A549 (cell line): ENCODE data around the gene TCP10L. TPM values are rescaled to one million over a fixed set of nuclear protein-coding genes. Genes with fewer than 3 reads are reported as not detected.

Experiments used
- ATAC-seq, 2 experiments: fragments of 200-7000 bp in 1 of 2; fragments of >200 bp in 1 of 2; cut with Nextera tagmentation in 1 of 2; cut with Tn5 transposase in 1 of 2; 3 replicates each; pipeline versions ENCODE4 v1.8.0 to v1.9.1; 2018 to 2020; ENCODE audit warnings: mild to moderate bottlenecking in 1 of 2, moderate library complexity in 1 of 2
- CTCF ChIA-PET: fragments of 300-600 bp; sonication (Branson Sonifier 250); formaldehyde crosslinking; extraction: SDS; loops from one replicate; lab custom pipeline; 2021; ENCODE audit warnings: antibody characterized with exemption, inconsistent platforms; lab: Yijun Ruan, JAX
- POLR2A ChIA-PET: fragments of 350-600 bp; formaldehyde crosslinking; extraction: SDS; loops from one replicate; lab custom pipeline; 2021; ENCODE audit warnings: antibody characterized with exemption, inconsistent platforms; lab: Yijun Ruan, JAX
- DNase-seq, 2 experiments: peaks; one replicate each; pipeline versions ENCODE4 v3.0.0 to v3.0.0-alpha.2; 2011 to 2016; ENCODE audit warnings: low read depth in 1 of 2, low spot score in 1 of 2
- FAIRE-seq: peaks from 2 replicates; lab custom pipeline; 2011; peaks lifted over from hg19 to GRCh38; lab: Jason Lieb, UNC
- H3K27ac ChIP-seq, 2 experiments: fragments of >200 bp; sonication (Bioruptor Twin); formaldehyde crosslinking; 3 replicates each; pipeline ENCODE4 v1.5.1; 2016 to 2017
- H3K4me1 ChIP-seq: fragments of >200 bp; sonication (Bioruptor Twin); formaldehyde crosslinking; 3 replicates; pipeline ENCODE4 v1.6.1; 2016
- H3K4me2 ChIP-seq: fragments of >200 bp; sonication (Bioruptor Twin); formaldehyde crosslinking; 3 replicates; pipeline ENCODE4 v1.6.1; 2016
- H3K4me3 ChIP-seq: fragments of >200 bp; sonication (Bioruptor Twin); formaldehyde crosslinking; 3 replicates; pipeline ENCODE4 v1.5.1; 2016
- H3K9me3 ChIP-seq: fragments of >200 bp; sonication (Bioruptor Twin); formaldehyde crosslinking; 3 replicates; pipeline ENCODE4 v1.6.1; 2016
- CBX8 ChIP-seq: fragments of 200-600 bp; sonication (generic); IDR thresholded peaks from 2 replicates; pipeline ENCODE4 v1.6.1; 2016
- CEBPB ChIP-seq, 2 experiments: fragments of >200 bp in 1 of 2; sonication (Bioruptor Twin) in 1 of 2; formaldehyde crosslinking in 1 of 2; IDR thresholded peaks; 2 replicates each; pipeline ENCODE4 v1.6.1; 2012 to 2016
- EHF ChIP-seq: fragments of 250-450 bp; sonication (Bioruptor Pico); IDR thresholded peaks from 2 replicates; pipeline ENCODE4 v1.5.0; 2020; ENCODE audit warnings: mild to moderate bottlenecking
- ESRRA ChIP-seq: fragments of 150-350 bp; IDR thresholded peaks from 2 replicates; pipeline ENCODE4 v1.6.1; 2014; ENCODE audit warnings: mild to moderate bottlenecking, low read length, borderline replicate concordance
- FOSB ChIP-seq: fragments of 250-450 bp; sonication (Bioruptor Pico); IDR thresholded peaks from 2 replicates; pipeline ENCODE4 v1.5.0; 2020; ENCODE audit warnings: mild to moderate bottlenecking, moderate library complexity
- FOSL2 ChIP-seq, 2 experiments: fragments of 450-650 bp in 1 of 2; fragments of >200 bp in 1 of 2; sonication (Bioruptor Twin) in 1 of 2; formaldehyde crosslinking; IDR thresholded peaks; 2 replicates each; pipeline versions ENCODE4 v1.5.0 to v1.6.1; 2016 to 2020; ENCODE audit warnings: mild to moderate bottlenecking in 1 of 2, moderate library complexity in 1 of 2
- GATA3 ChIP-seq: IDR thresholded peaks from 2 replicates; pipeline ENCODE4 v1.6.1; 2012; ENCODE audit warnings: borderline replicate concordance
- HES2 ChIP-seq: fragments of >200 bp; sonication (Bioruptor Twin); formaldehyde crosslinking; IDR thresholded peaks from 2 replicates; pipeline ENCODE4 v1.6.1; 2016
- HEYL ChIP-seq: fragments of 250-450 bp; sonication (Bioruptor Pico); IDR thresholded peaks from 2 replicates; pipeline ENCODE4 v1.8.0; 2021; ENCODE audit warnings: mild to moderate bottlenecking, moderate library complexity
- HOXB13 ChIP-seq: fragments of 250-450 bp; sonication (Bioruptor Pico); IDR thresholded peaks from 2 replicates; pipeline ENCODE4 v1.5.0; 2020; ENCODE audit warnings: low read depth, mild to moderate bottlenecking, moderate library complexity
- KDM1A ChIP-seq: fragments of 200-600 bp; sonication (generic); IDR thresholded peaks from 2 replicates; pipeline ENCODE4 v1.6.1; 2016; ENCODE audit warnings: low read depth, mild to moderate bottlenecking
- MAZ ChIP-seq: fragments of 150-350 bp; IDR thresholded peaks from 2 replicates; pipeline ENCODE4 v1.6.1; 2014; ENCODE audit warnings: antibody characterized with exemption, low read depth, low read length, borderline replicate concordance
- MYC ChIP-seq: IDR thresholded peaks from 2 replicates; pipeline ENCODE4 v1.6.1; 2012; ENCODE audit warnings: mild to moderate bottlenecking, inconsistent platforms, low read length, improper control_type of control experiment, borderline replicate concordance
- NPAS2 ChIP-seq: fragments of 250-450 bp; sonication (Bioruptor Pico); IDR thresholded peaks from 2 replicates; pipeline ENCODE4 v1.8.0; 2022; ENCODE audit warnings: mild to moderate bottlenecking, moderate library complexity, borderline replicate concordance
- NR3C1 ChIP-seq: fragments of >200 bp; sonication (Bioruptor Twin); formaldehyde crosslinking; IDR thresholded peaks from 3 replicates; pipeline ENCODE4 v1.6.1; 2017
- POLR2A ChIP-seq: IDR thresholded peaks from 2 replicates; pipeline ENCODE4 v1.6.1; 2012; ENCODE audit warnings: mild to moderate bottlenecking, low read length
- POLR2AphosphoS2 ChIP-seq: conservative IDR thresholded peaks from 2 replicates; pipeline ENCODE4 v1.6.1; 2012; ENCODE audit warnings: low read length, improper control_type of control experiment, inconsistent platforms
- REST ChIP-seq: fragments of 200-600 bp; sonication (generic); IDR thresholded peaks from 2 replicates; pipeline ENCODE4 v1.6.1; 2016; ENCODE audit warnings: antibody characterized with exemption, mild to moderate bottlenecking, moderate library complexity
- TFCP2L1 ChIP-seq: fragments of 250-450 bp; sonication (Bioruptor Pico); IDR thresholded peaks from 2 replicates; pipeline ENCODE4 v1.5.0; 2021; ENCODE audit warnings: mild to moderate bottlenecking
- ZC3H11A ChIP-seq: fragments of 450-650 bp; IDR thresholded peaks from 2 replicates; pipeline ENCODE4 v1.6.1; 2014; ENCODE audit warnings: antibody characterized with exemption, mild to moderate bottlenecking
- WGBS: methylation state at CpG from one replicate; pipeline ENCODE4 v1.1.6; 2017; ENCODE audit errors: missing lambda C conversion rate; 5-methylcytosine and 5-hydroxymethylcytosine counted together
- polyA plus RNA-seq, 4 experiments: library from polyadenylated mRNA; depleted of rRNA in 3 of 4; stranded (reverse); fragments of >200 nt; fragmentation: RNase III in 1 of 4; extraction: RNeasy Plus Mini Kit Qiagen cat#74134 plus additional on column Dnase treatment in 1 of 4; gene quantifications; 2 replicates in 3 of 4; 3 replicates in 1 of 4; pipeline ENCODE4 v1.2.3, GENCODE V29; 2011 to 2017
- TF ChIP-seq, protein P1 (sequence below): fragments of 250-450 bp; sonication (Bioruptor Pico); IDR thresholded peaks from 2 replicates; pipeline ENCODE4 v1.5.0; 2020; ENCODE audit warnings: low read depth, mild to moderate bottlenecking, moderate library complexity
- TF ChIP-seq, protein P2 (sequence below): IDR thresholded peaks from 2 replicates; pipeline ENCODE4 v1.6.1; 2012

TCP10L gene
- polyA plus RNA-seq, 2 of the 4 experiments (the other 2 are of a cell fraction): 0.62 to 1.2 TPM

- TF ChIP-seq, protein P1, sequence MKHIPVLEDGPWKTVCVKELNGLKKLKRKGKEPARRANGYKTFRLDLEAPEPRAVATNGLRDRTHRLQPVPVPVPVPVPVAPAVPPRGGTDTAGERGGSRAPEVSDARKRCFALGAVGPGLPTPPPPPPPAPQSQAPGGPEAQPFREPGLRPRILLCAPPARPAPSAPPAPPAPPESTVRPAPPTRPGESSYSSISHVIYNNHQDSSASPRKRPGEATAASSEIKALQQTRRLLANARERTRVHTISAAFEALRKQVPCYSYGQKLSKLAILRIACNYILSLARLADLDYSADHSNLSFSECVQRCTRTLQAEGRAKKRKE: no peak
- TF ChIP-seq CBX8 (no peak), FOSL2 (IDR thresholded peaks at IDR 0.05) (no peak), FOSL2 (CRISPR knock-in tag; IDR thresholded peaks at IDR 0.05) (no peak), HES2 (no peak), GATA3 (no peak), FOSB (no peak), MAZ (no peak)
These were observed 10.1 kb downstream of the TCP10L start (continued) for GRCh38 chr21:32574946-32575925.

GRCh38 chr21:32572574-32573420 lies 12.5 kb downstream of the TCP10L start:
- CTCF ChIA-PET: interaction anchor here (0.7 to 5.1 kb wide), 5 partner anchors 28 to 170 kb away, joined by 3 to 13 read pairs (median 3); no protein-coding TSS in a partner anchor
- no peak overlapping the region for H3K27ac ChIP-seq
- 81% methylated on average over 24 of the region's 25 CpGs for WGBS
- no peak overlapping the region for H3K4me3 ChIP-seq
- TF ChIP-seq POLR2A: no peak
- no peak for TF ChIP-seq ZC3H11A
- no peak for TF ChIP-seq HES2
- TF ChIP-seq, all 56 proteins: peak for 0
- Histone ChIP-seq H3K4me2 (no peak overlapping the region), H3K9me3 (no peaks in the 10 kb centered on the region), H3K4me1 (0 out of 3 replicates have a peak, but pooled peaks cover 8% of the 10 kb centered on the region)
- POLR2A ChIA-PET: no interaction called here
- no peak for DNase-seq
- no peak for FAIRE-seq
- ATAC-seq: no peak

GRCh38 chr21:32570456-32570855 lies 14.9 kb downstream of the TCP10L start:
- no peak overlapping the region for H3K27ac ChIP-seq
- FAIRE-seq: no peak
- TF ChIP-seq HEYL (CRISPR knock-in tag): no peak
- TF ChIP-seq, protein P2, sequence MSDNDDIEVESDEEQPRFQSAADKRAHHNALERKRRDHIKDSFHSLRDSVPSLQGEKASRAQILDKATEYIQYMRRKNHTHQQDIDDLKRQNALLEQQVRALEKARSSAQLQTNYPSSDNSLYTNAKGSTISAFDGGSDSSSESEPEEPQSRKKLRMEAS: no peak
- TF ChIP-seq NR3C1: no peak
- TF ChIP-seq KDM1A: no peak
- no peak for TF ChIP-seq REST
- TF ChIP-seq HOXB13 (CRISPR knock-in tag): no peak
- no peak for TF ChIP-seq ESRRA
- TF ChIP-seq MYC: no peak
- TF ChIP-seq EHF: no peak
- TF ChIP-seq CEBPB (IDR thresholded peaks at IDR 0.05): no peak
- no peak for TF ChIP-seq NPAS2 (CRISPR knock-in tag)
- TF ChIP-seq POLR2AphosphoS2: no peak
- TF ChIP-seq TFCP2L1: no peak
- TF ChIP-seq, all 56 proteins: peak for 0
- ATAC-seq (no peak), DNase-seq (no peak)
- 93% methylated on average over 3 of the region's 3 CpGs for WGBS
- POLR2A ChIA-PET: no interaction called here
- H3K4me1 ChIP-seq: 0 out of 3 replicates have a peak, but pooled peaks cover 8% of the 10 kb centered on the region
- CTCF ChIA-PET: interaction anchor here (0.6 to 5.1 kb wide), 17 partner anchors 9 to 212 kb away, joined by 3 to 18 read pairs (median 5); no protein-coding TSS in a partner anchor
- no peak overlapping the region for H3K4me3 ChIP-seq
- peaks cover 5% of the 10 kb centered on the region; the same call in 2 of the 3 replicates for H3K9me3 ChIP-seq
- no peak overlapping the region; the same call in 2 of the 3 replicates for H3K4me2 ChIP-seq
